Measurements from ENCODE around the gene SLC2A13.
"Not testable (repeated sequence)": the region's sequence is repeated elsewhere in the genome, so short reads cannot be mapped to it uniquely, and the experiment has no call there.

The SLC2A13 gene

DNA sequence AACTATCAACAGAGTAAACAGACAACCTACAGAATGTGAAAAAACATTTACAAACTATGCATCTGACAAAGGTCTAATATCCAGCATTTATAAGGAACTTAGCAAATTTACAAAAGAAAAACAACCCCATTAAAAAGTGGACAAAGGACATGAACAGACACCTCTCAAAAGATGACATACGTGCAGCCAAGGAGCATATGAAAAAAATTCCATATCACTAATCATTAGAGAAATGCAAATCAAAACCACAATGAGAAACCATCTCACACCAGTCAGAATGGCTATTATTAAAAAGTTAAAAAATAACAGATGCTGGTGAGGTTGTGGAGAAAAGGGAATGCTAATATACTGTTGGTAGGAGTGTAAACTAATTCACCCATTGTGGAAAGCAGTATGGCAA, 257.7 kb downstream of the SLC2A13 start:
- DNase-seq = not testable (repeated sequence)

DNA sequence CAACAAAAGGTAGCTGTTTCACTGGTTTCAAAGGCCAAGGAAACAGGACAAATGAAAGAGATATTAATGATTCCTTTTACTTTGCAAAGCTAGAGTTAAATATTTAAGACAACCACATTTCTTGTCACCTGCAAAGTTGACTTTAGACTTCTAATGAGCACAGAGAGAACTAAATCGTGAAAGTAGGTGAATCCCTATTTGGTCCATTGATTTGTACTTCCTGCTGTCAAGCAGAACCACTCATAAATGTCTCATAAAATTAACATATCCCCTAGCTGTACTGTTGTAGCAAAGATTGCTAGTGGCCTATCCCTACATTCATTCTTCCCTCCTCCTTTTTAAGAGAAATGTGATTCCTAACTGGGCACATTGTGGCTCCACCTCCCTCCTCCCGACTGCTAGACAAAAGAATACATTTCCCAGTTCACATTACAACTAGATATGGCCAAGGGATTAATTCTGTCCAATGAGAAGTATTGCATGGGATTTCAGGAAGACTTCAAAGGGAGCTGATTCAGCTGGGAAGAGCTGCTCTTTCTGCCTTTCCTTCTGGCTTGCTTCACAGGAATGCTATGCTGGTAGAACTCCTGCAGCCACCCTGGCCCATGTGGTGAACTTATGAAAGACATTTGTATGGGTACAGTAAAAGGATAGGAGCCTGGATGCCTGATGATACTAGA, 258.8 kb downstream of the SLC2A13 start:
- no peak for DNase-seq

DNA sequence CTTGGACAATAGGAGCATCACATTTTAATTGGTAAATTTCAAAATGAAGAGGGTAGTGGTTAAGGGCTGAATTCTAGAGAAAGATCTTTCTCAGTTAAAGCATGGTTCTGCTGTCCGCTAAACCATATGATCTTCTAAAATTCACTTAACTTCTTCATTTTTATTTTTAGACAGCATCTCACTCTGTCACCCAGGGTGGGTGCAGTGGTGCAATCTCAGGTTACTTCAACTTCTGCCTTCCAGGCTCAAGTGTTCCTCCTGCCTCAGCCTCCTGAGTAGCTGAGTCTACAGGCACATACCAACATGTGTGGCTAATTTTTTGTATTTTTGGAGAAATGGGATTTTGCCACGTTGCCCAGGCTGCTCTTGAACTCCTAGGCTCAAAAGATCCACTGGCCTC, 259.6 kb downstream of the SLC2A13 start:
- DNase-seq = no peak

DNA sequence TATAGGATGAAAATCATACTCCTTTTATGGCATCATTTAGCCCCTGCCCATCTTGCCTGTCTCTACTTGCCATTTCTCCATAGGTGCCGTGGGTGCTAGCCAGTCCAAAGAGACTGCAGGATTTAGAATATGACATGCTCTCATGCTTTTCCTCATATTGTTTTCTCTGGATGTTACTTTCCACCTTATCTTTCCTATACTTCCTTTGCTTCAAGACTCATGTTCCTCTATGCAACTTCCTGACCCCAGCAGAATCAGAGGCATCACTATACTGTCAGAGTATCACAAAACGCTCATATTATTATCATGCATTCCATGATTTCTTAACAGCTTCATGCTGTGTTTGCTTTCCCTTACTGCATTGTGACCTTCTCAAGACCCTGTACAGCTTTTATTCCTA, 265.5 kb downstream of the SLC2A13 start:
- DNase-seq = no peak

DNA sequence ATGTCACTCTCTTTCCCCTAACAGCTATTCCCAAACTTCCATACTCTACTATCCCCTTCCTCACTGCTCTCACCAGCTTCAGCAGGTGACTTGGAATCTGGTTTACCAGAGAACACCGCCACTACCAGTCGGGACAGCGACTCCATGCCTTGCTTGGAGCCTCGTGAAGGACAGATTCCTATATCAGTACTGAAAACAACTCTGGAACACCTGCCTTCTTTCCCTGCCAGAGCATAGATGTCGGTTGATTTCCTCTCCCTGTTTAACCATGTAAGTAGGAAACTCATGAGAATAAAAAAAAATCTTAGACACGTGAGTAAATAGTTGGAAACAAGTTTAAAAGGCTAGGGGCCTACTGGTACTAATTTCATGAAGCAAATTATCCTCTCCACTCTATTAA, 266.8 kb downstream of the SLC2A13 start:
- DNase-seq = no peak

DNA sequence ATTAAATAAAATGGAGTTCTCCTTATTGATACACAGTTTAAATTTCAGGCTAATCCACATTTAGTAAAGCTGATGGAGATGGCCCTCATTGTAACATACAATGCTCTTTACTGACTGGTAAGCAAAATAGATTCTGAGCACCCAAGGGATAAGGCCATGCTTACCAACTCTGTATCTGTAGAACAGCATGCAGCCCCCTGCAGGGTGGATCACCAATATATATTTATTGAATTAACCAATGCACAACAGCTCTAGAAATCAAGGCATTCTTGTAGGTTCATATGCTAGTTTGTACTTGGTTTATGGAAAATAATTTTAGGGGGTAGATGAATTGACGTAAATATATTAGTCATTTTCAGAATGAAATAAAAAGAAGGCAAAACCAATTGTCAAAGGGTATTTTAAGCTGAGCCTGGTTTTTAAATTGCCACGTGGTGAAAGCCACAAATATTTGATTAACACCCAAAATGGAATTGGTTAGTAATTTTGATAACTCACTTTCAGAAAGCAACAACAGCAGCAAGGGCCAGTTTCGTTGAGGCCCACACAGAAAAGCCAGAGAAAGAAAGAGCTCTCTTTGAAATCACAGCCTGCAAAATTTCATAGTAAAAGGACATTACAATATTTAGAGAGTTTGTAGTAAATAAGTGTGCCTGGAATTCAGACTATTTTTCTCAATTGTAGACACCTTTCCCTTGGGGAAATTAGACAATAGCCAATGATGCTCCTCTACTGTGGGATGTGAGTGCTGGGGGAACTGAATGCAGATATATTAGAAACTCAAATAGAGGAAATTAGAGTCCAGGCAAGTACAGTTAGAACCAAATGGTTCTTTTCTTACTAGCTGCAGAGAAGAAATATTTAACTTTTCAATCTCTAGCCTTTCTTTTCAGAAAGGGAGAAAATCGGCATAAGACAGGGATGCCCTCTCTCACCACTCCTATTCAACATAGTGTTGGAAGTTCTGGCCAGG, 270.1 kb downstream of the SLC2A13 start:
- no peak for DNase-seq

DNA sequence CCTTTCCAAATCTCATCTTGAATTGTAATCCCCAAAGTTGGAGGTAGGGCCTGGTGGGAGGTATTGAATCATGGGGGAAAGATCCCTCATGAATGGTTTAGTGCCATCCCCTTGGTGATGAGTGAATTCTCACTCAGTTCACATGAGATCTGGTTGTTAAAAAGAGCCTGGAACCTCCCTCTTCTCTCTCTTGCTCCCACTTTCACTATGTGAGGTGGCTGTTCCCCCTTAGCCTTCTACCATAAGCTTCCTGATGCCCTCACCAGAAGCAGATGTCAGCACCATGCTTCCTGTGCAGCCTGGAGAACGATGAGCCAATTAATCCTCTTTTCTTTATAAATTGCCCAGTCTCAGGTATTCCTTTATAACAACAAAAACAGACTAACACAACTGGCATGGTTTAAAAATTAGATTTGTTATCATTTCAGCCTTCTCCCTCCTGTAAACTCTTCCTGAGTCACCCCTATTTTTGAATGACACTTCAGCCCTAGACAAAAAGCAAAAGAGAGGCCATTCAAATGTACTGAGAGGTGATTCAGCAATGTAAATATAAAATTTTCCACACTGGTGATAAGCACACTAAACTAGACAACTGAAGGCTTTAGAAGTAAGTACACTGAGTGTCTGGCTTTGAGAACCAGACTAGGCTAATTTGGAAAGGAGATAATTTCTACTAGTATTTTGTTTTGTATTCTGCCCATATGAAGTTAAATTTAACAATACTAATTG, 274.1 kb downstream of the SLC2A13 start:
- no peak for DNase-seq

DNA sequence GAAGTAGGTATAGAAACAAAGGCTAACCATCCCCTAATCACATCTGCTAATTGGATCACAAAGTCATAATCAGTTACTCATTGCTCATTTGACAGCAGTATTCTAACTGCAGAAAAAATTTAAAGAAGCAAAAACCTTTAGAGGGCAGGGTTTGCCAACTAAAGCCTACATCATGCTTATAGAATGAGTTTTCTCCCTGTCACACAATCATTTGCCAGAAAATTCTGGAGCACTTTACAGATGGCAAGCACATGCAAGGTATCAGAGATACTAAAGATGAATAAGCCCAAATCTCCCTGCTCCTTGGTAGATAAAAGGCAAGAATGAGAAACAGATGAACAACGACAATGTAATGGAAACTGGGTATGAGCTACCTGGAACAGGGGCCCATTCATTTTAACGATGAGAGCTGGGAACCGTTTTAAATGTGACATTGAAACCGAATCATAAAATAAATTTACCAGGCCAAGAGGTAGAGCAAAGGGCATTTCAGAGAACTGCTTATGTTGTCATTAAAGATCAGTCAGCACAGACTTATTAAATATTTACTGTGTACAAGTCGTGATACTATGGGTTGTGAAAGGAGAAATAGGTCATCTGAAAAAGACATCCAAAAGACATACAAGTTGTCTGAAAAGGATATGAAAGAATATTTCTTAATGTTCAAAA, 274.9 kb downstream of the SLC2A13 start:
- DNase-seq = no peak

DNA sequence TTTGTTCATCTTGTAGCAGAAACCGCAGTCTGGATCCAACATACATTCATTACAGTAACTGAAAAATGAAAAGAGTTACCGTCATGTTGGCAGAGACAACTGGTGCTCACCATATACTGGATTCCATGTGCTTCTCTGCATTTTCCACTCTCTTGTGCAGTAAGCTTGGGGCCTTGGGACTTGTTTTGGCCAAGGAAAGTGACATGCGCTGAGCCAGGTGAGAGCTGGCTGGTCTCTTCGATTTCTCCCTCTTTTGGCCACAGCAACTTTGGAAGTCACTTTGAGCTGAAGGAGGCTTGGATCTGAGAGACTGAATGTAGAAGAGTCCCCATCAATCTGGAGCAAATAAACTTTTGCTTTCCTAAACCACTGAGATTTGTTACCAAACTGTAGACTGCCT, 275.7 kb downstream of the SLC2A13 start:
- DNase-seq = no peak

DNA sequence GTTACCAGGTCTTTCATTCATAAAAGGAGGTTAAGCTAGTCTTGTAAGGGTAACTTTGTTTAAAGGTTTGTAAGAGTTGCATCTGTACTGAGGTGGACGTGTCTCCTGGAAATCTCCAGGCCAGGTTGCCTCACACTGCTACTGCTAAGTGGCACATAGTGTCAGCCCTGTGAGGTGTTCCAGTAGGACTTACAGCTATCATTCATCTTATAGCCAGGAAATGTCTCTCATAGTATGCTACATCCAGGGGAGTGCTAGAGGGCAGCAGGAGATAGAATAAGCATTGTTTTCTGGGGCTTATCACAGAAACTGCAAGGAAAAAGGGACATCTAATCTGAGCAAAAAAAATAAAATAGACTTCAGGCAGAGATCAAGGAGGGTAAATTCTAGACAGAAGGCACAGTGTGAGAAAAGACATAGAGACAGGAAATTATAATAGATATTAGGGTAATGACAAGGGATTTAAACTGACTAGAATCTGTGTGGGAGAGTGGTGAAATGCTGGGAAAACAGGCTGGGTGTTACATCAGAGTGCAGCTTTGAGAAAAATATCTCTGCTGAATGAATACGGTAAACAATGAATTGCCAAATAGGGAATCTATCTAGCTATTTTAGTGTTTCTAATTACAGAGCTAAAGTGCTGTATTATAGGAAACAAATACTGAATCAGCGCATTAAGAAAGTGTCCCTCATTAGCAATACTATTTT, 281.2 kb downstream of the SLC2A13 start:
- no peak for DNase-seq

DNA sequence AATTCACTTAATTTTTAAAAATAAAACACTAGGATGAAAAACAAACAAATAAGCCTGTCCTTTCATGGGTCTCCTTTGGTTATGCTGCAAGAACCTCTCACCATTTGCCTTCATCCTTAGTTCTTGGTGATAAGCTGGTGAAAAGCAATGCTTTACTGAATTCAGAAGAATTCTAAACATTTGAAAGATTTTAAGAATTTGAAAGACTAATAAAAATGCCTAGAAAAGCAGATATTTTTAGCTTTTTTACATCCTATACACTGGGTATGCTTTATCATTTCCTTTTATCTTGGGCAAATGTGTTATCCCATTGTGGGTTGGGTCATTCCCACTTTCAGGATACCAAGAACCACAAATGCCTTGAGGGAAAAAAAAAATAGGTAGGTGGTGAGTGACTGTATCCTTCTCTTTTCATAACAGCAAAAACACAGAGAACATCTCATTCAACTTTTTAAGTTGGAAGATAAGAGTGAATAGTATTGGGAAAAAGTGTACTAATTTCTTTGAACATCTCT, 289.2 kb downstream of the SLC2A13 start:
- DNase-seq = no peak

DNA sequence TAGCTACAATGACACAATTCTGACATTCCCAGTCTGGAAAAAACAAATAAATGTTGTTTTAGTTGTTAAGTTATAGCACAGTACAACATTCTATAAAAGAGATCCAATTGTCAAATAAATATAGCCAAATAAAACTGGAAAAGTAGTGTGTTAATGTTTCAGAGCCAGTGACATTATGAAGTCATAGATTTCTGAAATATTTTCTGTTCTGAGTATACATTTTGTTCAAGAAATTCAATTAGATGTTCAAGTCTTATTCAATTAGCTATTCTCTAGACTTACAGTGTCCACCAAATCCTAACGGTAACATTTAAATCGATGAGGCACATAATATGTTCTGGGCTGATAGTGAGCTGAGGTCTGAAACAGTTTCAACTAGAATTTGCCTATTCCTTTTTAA, 290.1 kb downstream of the SLC2A13 start:
- no peak for DNase-seq

DNA sequence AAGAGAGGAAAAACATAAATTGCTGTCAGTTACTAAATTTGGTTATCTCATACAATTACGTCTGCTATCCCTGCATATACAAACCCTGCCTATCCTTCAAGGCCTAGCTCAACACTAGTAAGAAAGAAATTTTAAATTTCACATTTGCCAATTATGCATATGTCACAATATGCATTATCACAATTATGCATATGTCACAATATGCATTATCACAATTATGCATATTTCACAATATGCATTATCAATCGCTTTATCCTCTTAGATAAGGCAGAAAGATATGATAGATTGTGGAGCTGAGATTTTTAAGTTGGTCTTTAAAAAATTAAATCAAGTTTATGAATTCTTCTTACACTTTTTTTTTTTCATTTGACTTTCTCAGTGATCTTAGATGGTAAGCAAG, 291.3 kb downstream of the SLC2A13 start:
- DNase-seq = no peak

DNA sequence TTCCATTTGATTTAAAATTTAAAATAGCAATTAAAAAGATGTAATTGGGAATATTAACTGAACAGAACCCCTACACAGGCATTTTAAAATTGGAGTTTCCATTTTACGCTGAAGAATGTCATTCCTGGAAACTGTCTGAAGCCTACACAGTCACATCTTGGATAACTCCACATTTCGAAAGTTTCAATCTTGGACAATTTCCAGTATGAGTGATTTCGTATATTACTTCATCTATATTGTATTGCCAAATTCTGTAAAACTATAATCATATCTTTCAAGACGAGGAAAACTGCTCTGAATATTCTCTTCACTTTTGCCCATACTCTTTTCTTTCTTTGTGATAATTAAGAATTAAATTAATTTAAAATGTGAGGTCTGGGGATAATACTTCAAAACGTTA, 292.1 kb downstream of the SLC2A13 start:
- DNase-seq = no peak

DNA sequence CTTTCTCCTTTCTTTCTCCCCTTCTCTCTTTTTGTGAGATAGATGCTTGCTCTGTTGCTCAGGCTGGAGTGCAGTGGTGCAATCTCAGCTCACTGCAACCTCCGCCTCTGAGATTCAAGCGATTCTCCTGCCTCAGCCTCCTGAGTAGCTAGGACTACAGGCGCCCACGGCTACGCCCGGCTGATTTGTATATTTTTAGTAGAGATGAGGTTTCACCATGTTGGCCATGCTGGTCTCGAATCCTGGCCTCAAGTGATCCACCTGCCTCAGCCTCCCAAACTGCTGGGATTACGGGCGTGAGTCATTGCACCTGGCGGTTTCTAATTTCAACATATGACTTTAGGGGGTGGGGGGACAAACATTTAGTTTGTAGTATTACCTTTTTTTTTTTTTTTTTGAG, 293.4 kb downstream of the SLC2A13 start:
- not testable (repeated sequence) for DNase-seq

DNA sequence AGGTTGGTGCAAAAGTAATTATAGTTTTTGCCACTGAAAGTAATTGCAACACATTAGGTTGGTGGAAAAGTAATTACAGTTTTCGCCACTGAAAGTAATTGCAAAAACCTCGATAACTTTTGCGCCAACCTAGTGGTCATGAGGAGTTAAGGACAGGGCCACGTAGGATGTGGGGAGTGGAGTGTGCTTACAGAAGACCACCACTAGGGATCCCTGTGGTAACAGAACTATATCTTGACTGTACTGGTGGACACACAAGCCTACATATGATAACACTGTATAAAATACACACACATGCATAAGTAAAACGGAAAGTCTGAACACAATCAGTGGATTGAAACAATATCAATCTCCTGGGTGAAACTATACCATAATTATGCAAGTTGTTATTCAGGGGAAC, 298.8 kb downstream of the SLC2A13 start:
- no peak for DNase-seq

DNA sequence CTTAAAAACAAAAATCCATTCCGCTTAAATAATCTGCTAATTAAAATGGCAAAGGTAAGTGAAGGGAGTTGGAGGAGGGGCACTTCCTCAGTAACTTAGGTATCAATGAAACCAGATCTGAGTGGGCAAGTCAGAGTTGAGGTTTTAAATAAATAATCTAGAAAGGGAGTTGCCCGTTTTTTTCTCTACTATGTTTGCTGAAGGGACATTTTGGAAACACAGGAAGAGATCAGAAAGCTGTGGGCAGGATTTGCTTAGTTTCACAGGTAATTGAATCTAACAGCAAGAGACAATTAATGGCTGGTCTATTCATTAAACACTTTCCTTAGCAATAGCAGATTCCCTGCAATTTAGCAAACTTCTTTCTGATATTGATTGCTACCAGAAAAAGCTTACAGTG, 300.2 kb downstream of the SLC2A13 start:
- no peak for DNase-seq

DNA sequence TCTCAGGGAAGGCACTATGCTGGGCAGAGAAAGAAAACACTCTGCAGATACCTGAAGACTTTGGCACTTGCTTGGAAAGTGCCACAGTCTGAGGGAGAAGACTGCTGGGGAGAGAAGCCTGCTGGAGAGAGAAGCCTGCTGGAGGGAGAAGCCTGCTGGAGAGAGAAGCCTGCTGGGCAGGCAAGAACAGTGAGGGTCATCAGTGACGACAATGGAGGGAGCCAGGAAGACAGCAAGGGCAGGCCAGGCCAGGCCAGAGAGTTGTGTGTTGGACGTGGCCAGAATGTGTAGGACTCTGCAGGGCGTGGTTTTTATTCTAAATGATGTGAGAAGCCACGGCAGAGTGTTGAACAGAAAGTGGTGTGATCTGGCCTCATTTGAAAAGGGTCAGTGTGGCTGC, 301.0 kb downstream of the SLC2A13 start:
- no peak for DNase-seq

DNA sequence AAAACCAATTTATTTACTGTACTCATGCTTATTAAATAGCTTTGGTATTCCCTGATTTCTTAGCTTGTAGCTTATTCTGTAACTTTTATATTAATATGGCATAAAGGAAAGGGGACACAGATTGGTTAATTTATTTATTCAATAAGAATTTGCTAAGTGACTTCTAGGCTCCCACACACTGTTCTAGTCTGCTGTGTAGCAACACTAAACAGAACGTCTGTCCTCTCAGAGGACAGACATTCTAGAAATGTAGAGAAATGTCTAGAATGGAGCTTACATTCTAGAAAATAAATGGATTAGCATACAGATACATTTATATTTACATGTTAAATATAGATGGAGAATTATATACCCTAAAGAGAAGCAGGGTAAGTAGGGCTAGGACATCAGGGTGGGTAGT, 301.4 kb downstream of the SLC2A13 start:
- DNase-seq = no peak

DNA sequence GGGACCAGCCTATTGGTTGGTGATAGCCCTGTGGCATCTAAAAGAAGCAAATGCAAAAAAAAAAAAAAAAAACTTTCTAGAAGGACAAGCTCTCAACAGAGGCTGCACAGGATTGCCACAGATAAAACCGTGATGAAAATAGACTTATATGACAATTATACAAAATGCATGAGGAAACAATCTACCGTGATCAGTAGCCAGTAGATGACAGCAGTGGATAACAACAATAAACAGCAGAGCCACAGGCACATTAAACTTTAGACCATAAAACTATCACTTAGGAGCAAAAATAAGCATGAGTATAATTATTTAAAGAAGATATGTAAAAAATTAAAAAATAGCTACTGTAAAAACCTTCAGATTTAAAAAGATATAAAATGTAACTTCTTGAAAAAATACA, 302.7 kb downstream of the SLC2A13 start:
- no peak for DNase-seq

DNA sequence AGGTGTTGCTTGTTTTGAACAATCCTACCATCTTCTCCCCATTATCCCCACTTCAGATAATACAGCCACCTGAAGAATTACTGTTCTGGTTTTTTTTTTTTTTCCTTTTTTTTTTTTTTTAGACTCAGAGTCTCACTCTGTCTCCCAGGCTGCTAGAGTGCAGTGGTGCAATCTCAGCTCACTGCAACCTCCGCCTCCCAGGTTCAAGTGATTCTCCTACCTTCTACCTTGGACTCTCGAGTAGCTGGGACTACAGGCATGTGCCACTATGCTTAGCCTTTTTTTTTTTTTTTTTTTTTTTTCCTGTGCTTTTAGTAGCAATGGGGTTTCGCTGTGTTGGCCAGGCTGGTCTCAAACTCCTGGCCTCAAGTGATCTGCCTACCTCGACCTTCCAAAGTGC, 306.9 kb downstream of the SLC2A13 start:
- no peak for DNase-seq

DNA sequence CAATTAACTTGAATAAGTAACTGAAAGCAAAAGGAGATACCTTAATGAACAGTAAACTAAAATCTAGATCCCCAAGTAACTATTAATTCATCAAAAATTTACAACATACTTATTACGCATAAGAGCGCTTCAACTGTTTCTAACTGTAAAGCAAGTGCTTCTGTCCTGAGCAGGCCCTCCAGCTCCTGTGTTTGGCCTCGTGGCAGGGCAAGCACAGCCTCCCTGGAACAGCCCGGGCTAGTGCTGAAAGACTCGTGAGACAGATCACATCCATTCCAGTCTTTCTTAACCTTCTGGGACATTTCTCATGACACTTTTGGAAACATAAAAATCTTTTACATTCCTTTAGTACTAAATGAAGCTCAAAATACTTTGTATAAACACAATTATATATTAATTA, 307.5 kb downstream of the SLC2A13 start:
- DNase-seq = no peak

Measured in stimulated activated CD4-positive, alpha-beta T cell treated with anti-CD3 and anti-CD28 coated beads, Interleukin-4, amount 100 ng/mL, for 24 hours (primary cell).